GM23248 (cell line): ENCODE data around the gene INA. TPM values are rescaled to one million over a fixed set of nuclear protein-coding genes. Genes with fewer than 3 reads are reported as not detected.
"Not testable (repeated sequence)": the region's sequence is repeated elsewhere in the genome, so short reads cannot be mapped to it uniquely, and the experiment has no call there.

Source experiments
- DNase-seq: peaks from one replicate; pipeline ENCODE4 v3.0.0-alpha.2; 2015
- H2AFZ ChIP-seq: fragments of 200-600 bp; sonication (generic); 2 replicates; pipeline ENCODE4 v1.6.1; 2016; ENCODE audit warnings: antibody characterized with exemption
- H3F3A ChIP-seq: fragments of 200-600 bp; sonication (generic); 2 replicates; pipeline ENCODE4 v1.6.1; 2016; ENCODE audit warnings: mild to moderate bottlenecking, antibody characterized with exemption, mixed run types; ENCODE audit not compliant: insufficient read depth
- H3K27ac ChIP-seq: fragments of 200-600 bp; sonication (generic); 2 replicates; pipeline ENCODE4 v1.5.1; 2016; ENCODE audit warnings: mild to moderate bottlenecking
- H3K27me3 ChIP-seq: fragments of 200-600 bp; sonication (generic); replicated peaks from 2 replicates; pipeline ENCODE4 v1.6.1; 2016; ENCODE audit warnings: mild to moderate bottlenecking; ENCODE audit not compliant: insufficient read depth
- H3K36me3 ChIP-seq: fragments of 200-600 bp; sonication (generic); 2 replicates; pipeline ENCODE4 v1.6.1; 2016; ENCODE audit warnings: low read depth, mild to moderate bottlenecking
- H3K4me1 ChIP-seq: fragments of 200-600 bp; sonication (generic); 2 replicates; pipeline ENCODE4 v1.6.1; 2016; ENCODE audit warnings: mild to moderate bottlenecking; ENCODE audit not compliant: insufficient read depth
- H3K4me2 ChIP-seq: fragments of 200-600 bp; sonication (generic); one replicate; pipeline ENCODE4 v1.6.1; 2016; ENCODE audit warnings: mild to moderate bottlenecking; ENCODE audit not compliant: unreplicated experiment
- H3K4me3 ChIP-seq: fragments of 200-600 bp; sonication (generic); 2 replicates; pipeline ENCODE4 v1.5.1; 2016; ENCODE audit warnings: mild to moderate bottlenecking
- H3K79me2 ChIP-seq: fragments of 200-600 bp; sonication (generic); 2 replicates; pipeline ENCODE4 v1.6.1; 2016; ENCODE audit warnings: mild to moderate bottlenecking; ENCODE audit not compliant: insufficient read depth
- H3K9ac ChIP-seq: fragments of 200-600 bp; sonication (generic); 2 replicates; pipeline ENCODE4 v1.6.1; 2016; ENCODE audit warnings: mild to moderate bottlenecking
- H3K9me2 ChIP-seq: fragments of 200-600 bp; sonication (generic); 2 replicates; pipeline ENCODE4 v1.6.1; 2016; ENCODE audit warnings: mixed run types, mild to moderate bottlenecking, moderate library complexity; ENCODE audit not compliant: insufficient read depth
- H3K9me3 ChIP-seq: fragments of 200-600 bp; sonication (generic); one replicate; pipeline ENCODE4 v1.6.1; 2017; ENCODE audit warnings: low read depth
- H4K20me1 ChIP-seq: fragments of 200-600 bp; sonication (generic); 2 replicates; pipeline ENCODE4 v1.6.0; 2016; ENCODE audit not compliant: insufficient read depth
- EZH2 ChIP-seq: fragments of 200-600 bp; sonication (generic); IDR thresholded peaks from 2 replicates; pipeline ENCODE4 v1.6.1; 2018; ENCODE audit warnings: antibody characterized with exemption, mild to moderate bottlenecking; ENCODE audit not compliant: insufficient read depth, poor library complexity, severe bottlenecking
- EZH2phosphoT487 ChIP-seq: fragments of 200-600 bp; sonication (generic); IDR thresholded peaks from 2 replicates; pipeline ENCODE4 v1.6.1; 2018; ENCODE audit warnings: antibody characterized with exemption, moderate library complexity, mild to moderate bottlenecking, low read depth; ENCODE audit not compliant: insufficient read depth
- WGBS, 2 experiments: methylation state at CpG; one replicate each; pipeline ENCODE4 v1.1.6; 2015 to 2017; ENCODE audit warnings: low lambda C conversion rate in 2 of 2, low coverage in 1 of 2; ENCODE audit errors: missing lambda C conversion rate in 2 of 2; 5-methylcytosine and 5-hydroxymethylcytosine counted together
- in situ Hi-C: fragments of 300-500 bp; cut with MboI; formaldehyde crosslinking; loops from 2 replicates; pipeline ENCODE4 v1.15.0; 2020
- polyA plus RNA-seq: library from polyadenylated mRNA; unstranded; fragments of >200 nt; fragmentation: Nextera tagmentation; extraction: Ambion mirVana; gene quantifications from 2 replicates; pipeline ENCODE4 v1.2.1, GENCODE V29; 2016
- total RNA-seq: library from RNA; depleted of rRNA; stranded (reverse); fragments of >200 nt; shearing (Covaris generic); gene quantifications from 2 replicates; pipeline ENCODE4 v1.2.3, GENCODE V29; 2014

Gene INA
- total and polyA plus RNA-seq, 2 experiments from 2014 or later = 0.18 TPM; not detected in 1

DNA sequence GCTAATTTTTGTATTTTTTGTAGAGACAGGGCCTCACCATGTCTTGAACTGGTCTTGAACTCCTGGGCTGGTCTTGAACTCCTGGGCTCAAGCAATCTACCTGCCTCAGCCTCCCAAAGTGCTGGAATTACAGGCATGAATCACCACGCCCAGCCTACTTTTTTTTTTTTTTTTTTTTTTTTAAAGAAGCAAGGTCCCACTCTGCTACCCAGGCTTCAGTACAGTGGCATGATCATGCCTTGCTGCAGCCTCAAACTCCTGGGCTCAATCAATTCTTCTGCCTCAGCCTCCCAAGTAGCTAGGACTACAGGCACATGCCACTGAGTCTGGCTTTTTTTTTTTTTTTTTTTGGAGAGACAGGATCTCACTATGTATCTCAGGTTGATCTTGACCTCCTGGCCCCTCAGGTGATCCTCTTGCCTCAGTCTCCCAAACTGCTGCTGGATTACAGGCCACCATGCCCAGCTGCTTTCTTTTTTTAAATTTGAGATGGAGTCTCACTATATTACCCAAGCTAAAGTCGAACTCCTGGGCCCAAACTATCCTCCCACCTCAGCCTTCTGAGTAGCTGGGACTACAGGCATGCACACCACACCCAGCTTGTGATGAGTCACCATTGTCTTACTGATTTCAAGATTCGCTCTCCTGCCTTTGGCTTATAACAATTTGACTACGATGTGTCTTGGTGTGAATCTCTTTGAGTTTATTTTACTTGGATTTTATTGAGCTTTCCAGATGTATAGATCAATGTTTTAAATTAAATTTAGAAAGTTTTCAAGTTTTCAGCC, 22.2 kb upstream of the INA start:
- Histone ChIP-seq H3K4me2 (peak overlapping the region; percentile 35), H3K27me3 (no peaks in the 10 kb centered on the region), H3K9me3 (no peaks in the 10 kb centered on the region), H3K9me2 (no peaks in the 10 kb centered on the region), H3K4me1 (peaks cover 6% of the 10 kb centered on the region; the same call in 1 of the 2 replicates), H3K79me2 (no peaks in the 10 kb centered on the region), H4K20me1 (no peaks in the 10 kb centered on the region), H3K27ac (no peak overlapping the region), H2AFZ (no peak overlapping the region), H3K4me3 (no peak overlapping the region), H3K36me3 (no peaks in the 10 kb centered on the region), H3F3A (0 out of 2 replicates have a peak, but pooled peaks cover 5% of the 10 kb centered on the region), H3K9ac (no peak overlapping the region)
- peak; percentile 84 for DNase-seq
- 17 to 24% methylated on average over 4 of the region's 4 CpGs for WGBS, 2 experiments
- no peak for TF ChIP-seq EZH2phosphoT487
- TF ChIP-seq EZH2 = no peak
- in situ Hi-C loops = no loop called here

DNA sequence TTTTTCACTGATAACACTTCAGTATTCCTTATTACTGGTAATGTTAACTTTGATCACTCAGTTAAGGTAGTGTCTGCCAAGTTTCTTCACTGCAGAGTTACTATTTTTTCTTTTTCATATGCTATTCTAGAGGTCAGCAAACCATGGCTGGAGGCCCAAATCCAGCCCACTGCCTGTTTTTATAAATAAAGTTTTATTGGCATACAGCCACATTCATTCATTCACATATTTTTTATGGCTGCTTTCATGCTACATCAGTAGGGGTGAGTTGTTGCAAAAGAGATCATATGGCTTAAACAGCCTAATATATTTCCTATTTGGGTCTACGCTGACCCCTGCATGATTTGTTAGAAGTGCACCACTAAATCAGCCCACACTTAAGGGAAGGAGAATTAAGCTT, 20.3 kb upstream of the INA start:
- 40 to 62% methylated on average over 1 of the region's 1 CpG for WGBS, 2 experiments
- no peaks in the 10 kb centered on the region for H3K27me3 ChIP-seq

DNA sequence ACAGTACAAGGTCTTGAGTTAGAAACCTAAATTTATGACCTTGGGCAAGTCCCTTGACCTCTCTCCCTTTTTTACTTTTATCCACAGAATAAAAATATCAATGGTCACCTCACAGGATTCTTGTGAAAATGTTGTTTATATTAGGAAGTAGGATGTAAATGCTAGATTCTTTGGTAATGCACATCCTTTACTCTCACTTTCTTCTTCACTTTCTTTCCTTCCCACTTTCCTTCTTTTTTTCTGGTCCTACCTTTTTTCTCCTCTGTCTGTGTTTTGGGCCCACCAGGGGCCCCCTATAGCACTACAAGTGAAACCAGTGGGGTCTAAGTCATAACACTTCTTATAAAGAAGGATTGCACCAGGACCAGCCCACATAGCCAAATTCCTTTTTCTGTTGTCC, 19.1 kb upstream of the INA start:
- H3K4me1 ChIP-seq = peaks cover 6% of the 10 kb centered on the region; the same call in 1 of the 2 replicates
- no peak overlapping the region for H3K4me2 ChIP-seq
- H3K9me3 ChIP-seq = no peaks in the 10 kb centered on the region
- no peaks in the 10 kb centered on the region for H4K20me1 ChIP-seq
- no peak overlapping the region for H3K9ac ChIP-seq
- no peak overlapping the region for H2AFZ ChIP-seq
- no peaks in the 10 kb centered on the region for H3K9me2 ChIP-seq
- in situ Hi-C loops = no loop called here
- TF ChIP-seq EZH2 (no peak), EZH2phosphoT487 (no peak)
- no peaks in the 10 kb centered on the region for H3K27me3 ChIP-seq
- no peak for DNase-seq
- no peaks in the 10 kb centered on the region for H3K79me2 ChIP-seq
- no peak overlapping the region for H3K27ac ChIP-seq
- no peaks in the 10 kb centered on the region for H3K36me3 ChIP-seq
- H3K4me3 ChIP-seq = no peak overlapping the region
- H3F3A ChIP-seq = 0 out of 2 replicates have a peak, but pooled peaks cover 5% of the 10 kb centered on the region

More for the DNA sequence above, 20.3 kb upstream of the INA start:
- H3K9me3 ChIP-seq = no peaks in the 10 kb centered on the region
- no peaks in the 10 kb centered on the region for H3K79me2 ChIP-seq
- H3K9me2 ChIP-seq = no peaks in the 10 kb centered on the region
- no peak for TF ChIP-seq EZH2phosphoT487
- TF ChIP-seq EZH2 = no peak
- no peak overlapping the region for H2AFZ ChIP-seq
- H3K9ac ChIP-seq = no peak overlapping the region
- DNase-seq = no peak
- no peaks in the 10 kb centered on the region for H4K20me1 ChIP-seq
- H3K4me3 ChIP-seq = no peak overlapping the region
- H3K4me1 ChIP-seq = peaks cover 6% of the 10 kb centered on the region; the same call in 1 of the 2 replicates
- no peak overlapping the region for H3K27ac ChIP-seq
- H3F3A ChIP-seq = 0 out of 2 replicates have a peak, but pooled peaks cover 5% of the 10 kb centered on the region
- no peak overlapping the region for H3K4me2 ChIP-seq
- in situ Hi-C loops = no loop called here
- H3K36me3 ChIP-seq = no peaks in the 10 kb centered on the region

DNA sequence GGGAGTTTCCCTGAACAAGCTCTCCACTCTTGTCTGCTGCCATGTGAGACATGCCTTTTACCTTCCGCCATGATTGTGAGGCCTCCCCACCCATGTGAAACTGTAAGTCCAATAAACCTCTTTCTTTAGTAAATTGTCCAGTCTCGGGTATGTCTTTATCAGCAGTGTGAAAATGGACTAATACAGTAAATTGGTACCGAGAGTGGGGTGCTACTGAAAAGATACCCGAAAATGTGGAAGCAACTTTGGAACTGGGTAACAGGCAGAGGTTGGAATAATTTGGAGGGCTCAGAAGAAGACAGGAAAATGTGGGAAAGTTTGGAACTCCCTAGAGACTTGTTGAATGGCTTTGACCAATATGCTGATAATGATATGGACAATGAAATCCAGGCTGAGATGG, 18.0 kb upstream of the INA start:
- H3K9me3 ChIP-seq, DNase-seq, H3K27me3 ChIP-seq, H3K36me3 ChIP-seq, in situ Hi-C loops, H3K9me2 ChIP-seq, H2AFZ ChIP-seq, H3K9ac ChIP-seq, H3F3A ChIP-seq, H4K20me1 ChIP-seq, H3K79me2 ChIP-seq, H3K27ac ChIP-seq, H3K4me3 ChIP-seq, H3K4me2 ChIP-seq, H3K4me1 ChIP-seq: not testable (repeated sequence)
- 78 to 83% methylated on average over 4 of the region's 4 CpGs for WGBS, 2 experiments

DNA sequence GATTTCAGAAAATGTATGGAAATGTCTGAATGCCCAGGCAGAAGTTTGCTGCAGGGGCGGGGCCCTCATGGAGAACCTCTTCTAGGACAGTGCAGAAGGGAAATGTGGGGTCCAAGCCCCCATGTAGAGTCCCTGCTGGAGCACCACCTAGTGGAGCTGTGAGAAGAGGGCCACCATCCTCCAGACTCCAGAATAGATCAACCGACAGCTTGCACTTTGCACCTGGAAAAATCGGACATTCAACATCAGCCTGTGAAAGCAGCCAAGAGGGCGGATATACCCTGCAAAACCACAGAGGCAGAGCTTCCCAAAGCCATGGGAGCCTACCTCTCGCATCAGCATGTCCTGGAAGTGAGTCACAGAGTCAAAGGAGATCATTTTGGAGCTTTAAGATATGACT, 16.9 kb upstream of the INA start:
- peaks cover 2% of the 10 kb centered on the region; the same call in 1 of the 2 replicates for H3K4me1 ChIP-seq
- H3K36me3 ChIP-seq = no peaks in the 10 kb centered on the region
- no peak overlapping the region for H3K4me2 ChIP-seq
- H4K20me1 ChIP-seq = no peaks in the 10 kb centered on the region
- no peak for DNase-seq
- H3F3A ChIP-seq = 0 out of 2 replicates have a peak, but pooled peaks cover 3% of the 10 kb centered on the region
- no peak overlapping the region for H3K4me3 ChIP-seq
- no peak overlapping the region for H2AFZ ChIP-seq
- peaks cover 7% of the 10 kb centered on the region; the same call in 1 of the 2 replicates for H3K27me3 ChIP-seq
- no peak overlapping the region for H3K9ac ChIP-seq
- in situ Hi-C loops = no loop called here
- no peak for TF ChIP-seq EZH2
- no peak for TF ChIP-seq EZH2phosphoT487
- no peaks in the 10 kb centered on the region for H3K9me2 ChIP-seq
- H3K79me2 ChIP-seq = no peaks in the 10 kb centered on the region
- H3K9me3 ChIP-seq = no peaks in the 10 kb centered on the region
- 51 to 57% methylated on average over 5 of the region's 5 CpGs for WGBS, 2 experiments
- no peak overlapping the region for H3K27ac ChIP-seq
